ENCODE measurements around the gene GNG3. TPM values are rescaled to one million over a fixed set of nuclear protein-coding genes. Genes with fewer than 3 reads are reported as not detected.
"Not testable (repeated sequence)": the region's sequence is repeated elsewhere in the genome, so short reads cannot be mapped to it uniquely, and the experiment has no call there.

Gene GNG3
- total RNA-seq, 1 donor from 2014 or later, result not detected

DNA sequence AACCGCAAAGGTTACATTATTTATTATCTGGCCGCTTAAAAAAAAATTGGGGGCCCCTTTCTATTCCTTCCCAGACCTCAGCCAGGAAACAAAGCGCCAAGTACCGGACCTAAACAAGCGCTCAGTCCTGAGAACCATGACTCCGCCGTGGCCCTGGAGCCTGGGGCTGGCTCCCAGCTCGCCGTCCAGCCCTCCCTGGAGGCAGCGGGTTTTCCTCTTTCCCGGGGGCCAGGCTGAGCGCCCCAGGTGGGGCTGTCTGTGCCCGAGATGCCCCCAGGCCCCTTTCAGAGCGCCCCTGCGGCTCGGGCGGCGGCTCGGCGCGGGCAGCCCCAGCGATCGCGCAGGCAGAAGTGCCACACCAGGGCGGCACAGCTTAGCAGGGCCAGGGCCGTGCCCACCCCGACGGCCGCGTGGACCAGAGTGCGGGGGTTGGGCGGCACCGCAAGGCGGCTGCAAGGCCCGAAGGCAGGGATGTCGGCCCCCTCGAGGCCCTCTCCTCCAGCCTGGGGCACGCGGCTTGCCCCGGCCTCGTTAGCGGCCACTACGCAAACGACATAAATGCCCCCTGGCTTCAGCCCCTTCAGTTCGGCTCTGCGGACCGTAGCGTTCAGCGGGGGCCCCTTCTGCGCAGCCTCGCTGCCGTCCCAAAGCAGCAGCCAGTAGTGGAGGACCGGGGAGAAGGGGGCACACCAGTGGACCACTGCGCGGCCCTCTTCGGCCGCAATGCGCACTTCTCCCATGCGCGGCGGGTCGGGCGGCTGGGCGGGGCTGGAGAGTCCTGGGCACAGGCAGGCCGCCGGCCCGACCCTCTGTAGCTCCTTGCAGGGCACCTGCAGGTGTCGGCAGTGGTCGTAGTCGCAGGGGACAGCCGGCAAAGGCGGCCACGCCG lies 19.7 kb upstream of the GNG3 start:
- DNase-seq (ENCODE audit: low spot score), result no peak

GRCh38 chr11:62688491-62688890 lies 19.0 kb upstream of the GNG3 start:
- DNase-seq (ENCODE audit: low spot score), result no peak

DNA sequence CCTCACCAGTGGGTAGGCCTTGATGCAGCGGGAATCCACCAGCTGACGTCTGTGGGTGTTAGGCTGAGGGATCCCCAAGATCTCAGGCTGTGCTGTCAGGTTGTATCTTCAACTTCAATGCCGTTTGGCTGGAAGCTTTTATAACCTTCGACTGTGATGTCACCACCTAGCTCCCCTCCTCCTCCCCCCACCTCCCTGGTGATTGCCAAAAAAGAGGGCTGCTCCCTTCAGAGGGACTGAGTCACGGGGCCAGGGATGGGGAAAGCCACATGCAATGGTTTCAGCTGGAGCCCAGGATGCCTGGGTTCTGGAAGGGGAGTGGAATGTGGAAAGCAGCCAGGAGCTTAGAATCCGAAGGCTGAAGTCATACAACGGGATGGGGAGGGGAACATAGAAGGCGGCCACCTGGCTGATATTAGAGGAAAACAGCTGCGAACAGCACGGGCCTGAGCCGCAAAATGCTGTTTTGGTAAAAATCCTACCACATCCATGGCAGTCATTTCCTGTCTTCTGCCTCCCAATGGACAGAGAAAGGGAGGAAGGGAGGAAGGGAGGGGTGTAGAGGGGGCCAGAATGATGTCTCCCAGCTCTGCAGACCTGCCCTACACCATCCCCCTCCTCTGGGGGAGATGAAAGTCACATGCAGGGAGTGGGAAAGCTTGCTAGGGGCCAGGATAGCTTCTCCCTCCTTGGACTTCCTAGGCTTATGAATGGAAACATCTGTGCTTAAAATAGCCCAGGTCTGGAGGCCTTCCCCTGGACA lies 17.9 kb upstream of the GNG3 start, which contains the start of gene LRRN4CL:
LRRN4CL (minus strand) TSS at position 110 of the 763 bp plus-strand sequence. CDS start 1,022 bp downstream, outside the sequence.
- DNase-seq (ENCODE audit: low spot score), result no peak

- DNase-seq (ENCODE audit: low spot score), result not testable (repeated sequence)
Observed at GRCh38 chr11:62693624-62694023, 13.9 kb upstream of the GNG3 start.

- DNase-seq (ENCODE audit: low spot score), result no peak
Observed at GRCh38 chr11:62694455-62695167, 12.9 kb upstream of the GNG3 start.

DNA sequence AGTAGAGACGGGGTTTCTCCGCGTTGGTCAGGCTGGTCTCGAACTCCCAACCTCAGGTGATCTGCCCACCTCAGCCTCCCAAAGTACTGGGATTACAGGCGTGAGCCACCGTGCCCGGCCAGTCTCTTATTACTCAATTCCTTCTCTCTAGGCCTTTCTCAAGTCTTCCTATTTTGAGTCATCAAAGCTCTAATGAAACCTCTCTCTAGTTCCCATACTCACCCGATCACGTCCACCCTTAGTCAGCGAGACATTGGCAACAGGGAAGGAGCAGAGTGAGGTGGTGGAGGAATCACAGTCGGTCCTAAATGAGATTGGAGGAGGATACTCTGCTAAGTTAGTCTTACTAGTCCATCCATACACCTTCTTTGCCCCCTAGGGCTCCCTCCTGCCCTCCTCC lies 5.2 kb upstream of the GNG3 start:
- no peak for DNase-seq (ENCODE audit: low spot score)

DNA sequence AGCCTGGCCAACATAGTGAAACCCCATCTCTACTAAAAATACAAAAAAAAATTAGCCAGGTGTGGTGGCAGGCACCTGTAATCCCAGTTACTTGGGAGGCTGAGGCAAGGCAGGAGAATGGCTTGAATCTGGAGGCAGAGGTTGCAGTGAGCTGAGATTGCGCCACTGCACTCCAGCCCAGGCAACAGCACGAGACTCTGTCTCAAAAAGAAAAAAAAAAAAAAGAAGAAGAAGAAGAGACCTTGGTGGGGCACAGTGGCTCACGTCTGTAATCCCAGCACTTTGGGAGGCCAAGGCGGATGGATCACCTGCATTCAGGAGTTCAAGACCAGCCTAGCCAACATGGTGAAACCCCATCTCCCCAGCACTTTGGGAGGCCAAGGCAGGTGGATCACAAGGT lies 3.6 kb upstream of the GNG3 start:
- not testable (repeated sequence) for DNase-seq (ENCODE audit: low spot score)

GRCh38 chr11:62705413-62705812 lies 2.1 kb upstream of the GNG3 start:
- no peak for DNase-seq (ENCODE audit: low spot score)

GRCh38 chr11:62705880-62706849 lies 1.3 kb upstream of the GNG3 start:
- peak; percentile 99 for DNase-seq (ENCODE audit: low spot score)

GRCh38 chr11:62706850-62707247 lies 627 bp upstream of the GNG3 start:
- DNase-seq (ENCODE audit: low spot score), result no peak

DNA sequence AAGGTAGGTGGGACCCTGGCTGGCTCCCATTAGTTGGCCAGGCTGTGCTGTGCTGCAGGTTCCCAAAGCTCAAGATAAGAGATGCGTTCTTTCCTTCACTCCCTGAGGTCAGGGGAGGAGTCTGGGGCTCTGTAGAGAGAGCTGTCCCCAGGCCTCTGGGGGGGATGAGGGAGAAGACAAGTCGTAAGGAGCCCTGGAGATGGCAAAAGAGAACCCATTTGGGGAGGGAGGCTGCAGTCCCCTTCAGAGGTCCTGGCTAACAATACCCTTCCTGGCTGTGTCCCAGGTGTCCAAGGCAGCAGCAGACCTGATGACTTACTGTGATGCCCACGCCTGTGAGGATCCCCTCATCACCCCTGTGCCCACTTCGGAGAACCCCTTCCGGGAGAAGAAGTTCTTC lies 916 bp downstream of the GNG3 start:
- no peak for DNase-seq (ENCODE audit: low spot score)

GRCh38 chr11:62708793-62709192 lies 1.3 kb downstream of the GNG3 start:
- no peak for DNase-seq (ENCODE audit: low spot score)

GRCh38 chr11:62709247-62710000 lies 1.9 kb downstream of the GNG3 start:
- peak; percentile 97 for DNase-seq (ENCODE audit: low spot score)

DNA sequence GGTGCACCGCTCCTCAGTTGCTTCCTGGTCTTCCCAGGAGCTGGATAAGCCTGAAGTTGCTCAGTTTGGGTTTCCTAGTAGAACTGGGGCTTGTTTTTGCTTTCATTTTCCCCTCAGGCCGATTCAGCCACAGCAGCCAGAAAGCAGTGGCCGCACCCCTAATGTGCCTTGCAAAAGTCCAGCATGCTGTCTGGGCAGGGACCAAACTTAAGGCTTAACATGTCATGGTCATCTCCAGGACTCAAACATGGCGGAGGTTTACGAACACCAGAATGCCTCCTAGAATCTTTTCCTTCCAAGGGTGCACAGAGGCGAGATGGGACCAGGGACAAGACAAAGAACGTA lies 2.5 kb downstream of the GNG3 start:
- DNase-seq (ENCODE audit: low spot score), result no peak

- no peak for DNase-seq (ENCODE audit: low spot score)
Observed at GRCh38 chr11:62712276-62712812, 4.9 kb downstream of the GNG3 start.

DNA sequence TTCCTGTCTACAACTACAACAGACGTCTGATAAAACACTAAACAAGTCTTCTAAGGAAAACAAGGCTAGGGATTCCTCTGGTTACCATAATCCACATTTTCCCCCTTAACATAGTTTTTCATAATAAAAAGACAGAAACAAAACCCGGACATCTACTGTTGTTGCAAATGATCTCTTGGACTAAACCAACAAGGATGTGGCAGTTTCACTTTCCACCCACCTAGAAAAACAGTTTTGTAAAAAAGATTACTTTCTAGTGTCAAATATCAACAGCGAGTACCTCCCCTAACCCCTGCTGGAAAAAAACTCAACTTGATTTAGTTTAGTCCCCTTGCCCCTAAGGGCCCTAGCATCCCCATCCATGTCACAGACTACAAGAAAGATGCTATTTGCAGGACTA lies 5.4 kb downstream of the GNG3 start:
- DNase-seq (ENCODE audit: low spot score), result no peak

DNA sequence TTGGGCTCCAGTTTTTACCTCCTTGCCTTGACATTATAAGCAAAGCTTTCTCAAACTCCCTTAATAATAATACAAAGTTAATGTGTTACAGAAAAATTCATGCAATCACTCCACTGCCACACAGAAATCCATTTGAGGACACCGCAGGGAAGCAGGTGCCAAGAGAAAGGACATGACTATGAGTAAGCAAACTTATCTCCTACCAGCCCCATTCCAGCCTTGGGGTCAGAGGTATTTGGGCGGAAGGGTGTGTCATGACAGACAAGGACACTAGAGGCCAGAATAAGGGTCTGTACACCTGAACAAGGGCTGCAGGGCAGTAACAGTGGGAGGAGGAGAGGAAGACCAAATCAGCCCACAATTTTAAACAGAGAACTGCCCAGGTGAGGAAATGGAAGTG lies 5.9 kb downstream of the GNG3 start:
- DNase-seq (ENCODE audit: low spot score), result no peak

DNA sequence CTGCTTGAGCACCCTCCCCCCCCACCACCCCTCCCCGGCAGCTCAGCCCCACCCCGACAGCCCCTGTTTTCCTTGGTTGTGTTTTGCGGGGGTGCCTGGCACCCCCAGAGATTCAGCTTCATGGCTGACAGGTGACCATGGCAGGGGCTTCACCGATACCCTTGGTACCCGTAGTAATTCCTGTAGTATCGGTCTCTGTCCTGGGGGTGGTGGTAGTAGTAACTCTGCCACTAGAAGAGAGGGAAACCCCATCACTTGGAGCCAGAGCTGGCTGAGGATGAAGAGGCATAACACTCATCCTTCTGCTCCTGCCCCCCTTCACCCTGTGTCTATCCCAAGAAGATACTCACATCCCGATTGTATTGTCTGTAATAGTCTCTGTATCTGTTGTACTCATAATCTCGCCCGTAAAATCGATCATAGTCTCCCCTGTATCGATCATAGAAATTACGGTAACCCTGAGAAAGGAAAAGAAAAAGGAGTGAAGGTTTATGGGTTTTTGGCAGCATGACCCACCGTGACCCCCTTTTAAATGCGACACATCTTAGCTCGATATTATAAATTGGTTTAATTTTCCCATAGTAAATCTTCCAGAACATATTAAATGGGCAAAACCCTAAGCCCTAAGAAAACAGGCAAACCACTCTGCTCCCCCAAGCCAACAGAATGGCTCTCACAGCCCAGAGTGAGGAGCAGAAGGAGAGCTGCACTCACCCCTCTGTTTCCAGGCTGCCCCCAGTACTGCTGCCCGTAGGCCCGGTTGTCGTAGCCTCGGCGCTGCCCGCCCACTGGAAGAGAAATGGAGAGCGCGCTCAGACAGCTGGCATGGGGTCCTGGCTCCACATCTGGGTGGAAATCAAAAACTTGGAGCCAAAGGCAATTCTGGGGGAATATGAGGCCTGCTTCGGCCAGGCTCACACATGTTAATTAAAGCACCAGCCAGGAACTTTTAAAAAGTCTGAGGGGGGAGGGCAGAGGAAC lies 8.0 kb downstream of the GNG3 start:
- peak; percentile 37 for DNase-seq (ENCODE audit: low spot score)

Data from mesenteric fat pad (tissue), 1 donor.